ENCODE data around the gene MYT1. TPM values are rescaled to one million over a fixed set of nuclear protein-coding genes. Genes with fewer than 3 reads are reported as not detected.
"Not testable (repeated sequence)": the region's sequence is repeated elsewhere in the genome, so short reads cannot be mapped to it uniquely, and the experiment has no call there.

MYT1 gene
- polyA plus RNA-seq, 4 donors = 0.63 to 0.77 TPM; not detected in 2

- H3K9me3 ChIP-seq (ENCODE audit: control insufficient read depth in 2 of 2, insufficient read depth in 1 of 2, low read depth in 1 of 2, low read length in 1 of 2) = no peaks in the 10 kb centered on the region
- DNase-seq (no peak), FAIRE-seq (no peak)
- no peaks in the 10 kb centered on the region for H3K27me3 ChIP-seq (ENCODE audit: control insufficient read depth in 3 of 3, insufficient read depth in 3 of 3, low read length in 3 of 3)
- peaks cover 5 to 9% (median 6%) of the 10 kb centered on the region in 3 donors for H3K36me3 ChIP-seq (ENCODE audit: control insufficient read depth in 3 of 3, insufficient read depth in 2 of 3, low read depth in 1 of 3, low read length in 3 of 3)
- WGBS, 3 donors = 61 to 73% (median 70%) methylated on average over 9 to 10 of the region's 10 CpGs
- H3K4me3 ChIP-seq (ENCODE audit: low read depth in 1 of 3, low read length in 3 of 3) = no peak overlapping the region
- no peaks in the 10 kb centered on the region for H3K4me1 ChIP-seq (ENCODE audit: control insufficient read depth in 3 of 3, insufficient read depth in 2 of 3, low read depth in 1 of 3, low read length in 2 of 3)
- no peak overlapping the region for H3K27ac ChIP-seq (ENCODE audit: low read depth in 1 of 3, low read length in 2 of 3)
These were observed 113.5 kb downstream of the MYT1 start for GRCh38 chr20:64277571-64278316.

- H3K36me3 ChIP-seq (ENCODE audit: control insufficient read depth in 3 of 3, insufficient read depth in 2 of 3, low read depth in 1 of 3, low read length in 3 of 3) = peaks cover 3 to 5% (median 5%) of the 10 kb centered on the region in 3 donors
- H3K4me3 ChIP-seq (ENCODE audit: low read depth in 1 of 3, low read length in 3 of 3) = no peak overlapping the region
- H3K27me3 ChIP-seq (ENCODE audit: control insufficient read depth in 3 of 3, insufficient read depth in 3 of 3, low read length in 3 of 3) = no peaks in the 10 kb centered on the region
- DNase-seq = no peak
- WGBS, 3 donors = 72 to 86% (median 84%) methylated on average over 4 of the region's 4 CpGs
- no peak overlapping the region for H3K27ac ChIP-seq (ENCODE audit: low read depth in 1 of 3, low read length in 2 of 3)
- FAIRE-seq = no peak
- no peaks in the 10 kb centered on the region for H3K4me1 ChIP-seq (ENCODE audit: control insufficient read depth in 3 of 3, insufficient read depth in 2 of 3, low read depth in 1 of 3, low read length in 2 of 3)
- H3K9me3 ChIP-seq (ENCODE audit: control insufficient read depth in 2 of 2, insufficient read depth in 1 of 2, low read depth in 1 of 2, low read length in 1 of 2) = no peaks in the 10 kb centered on the region
These were observed 114.0 kb downstream of the MYT1 start for GRCh38 chr20:64278317-64278681.

DNA sequence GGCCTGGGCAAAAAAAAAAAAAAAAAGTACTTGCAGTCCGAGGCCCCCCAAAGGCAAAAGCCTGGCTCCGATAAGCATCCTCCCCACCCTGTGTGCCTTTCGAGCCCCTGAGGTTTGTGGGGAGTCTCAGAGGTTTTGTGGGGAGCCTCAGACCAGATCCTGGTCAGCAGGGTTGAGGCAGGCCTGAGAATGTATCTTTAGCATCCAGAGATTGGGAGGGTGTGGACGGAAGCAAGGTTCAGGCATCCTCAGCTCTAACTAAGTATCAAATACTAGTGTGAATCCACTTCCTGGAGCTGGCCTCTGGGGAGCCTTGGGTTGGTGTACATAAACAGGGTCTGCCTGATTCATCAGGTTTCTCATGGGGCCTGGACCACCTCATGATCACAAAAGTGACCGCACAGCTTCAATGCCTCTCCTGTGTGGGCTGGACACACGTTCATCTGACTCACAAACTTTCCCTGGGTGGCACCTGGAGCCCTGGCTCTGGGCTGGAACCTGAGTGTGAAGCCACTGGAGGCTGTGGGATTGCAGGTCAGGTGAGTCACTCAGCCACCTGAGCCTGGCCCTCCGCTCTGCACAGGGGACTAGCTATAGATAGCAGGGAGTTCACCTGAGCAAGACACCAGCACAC is 115.7 kb downstream of the MYT1 start:
- DNase-seq = no peak
- Histone ChIP-seq H3K4me1 (ENCODE audit: control insufficient read depth in 3 of 3, insufficient read depth in 2 of 3, low read depth in 1 of 3, low read length in 2 of 3) (no peaks in the 10 kb centered on the region), H3K9me3 (ENCODE audit: control insufficient read depth in 2 of 2, insufficient read depth in 1 of 2, low read depth in 1 of 2, low read length in 1 of 2) (no peaks in the 10 kb centered on the region), H3K36me3 (ENCODE audit: control insufficient read depth in 3 of 3, insufficient read depth in 2 of 3, low read depth in 1 of 3, low read length in 3 of 3) (peaks cover 0 to 2% (median 0%) of the 10 kb centered on the region in 3 donors), H3K27me3 (ENCODE audit: control insufficient read depth in 3 of 3, insufficient read depth in 3 of 3, low read length in 3 of 3) (no peaks in the 10 kb centered on the region), H3K27ac (ENCODE audit: low read depth in 1 of 3, low read length in 2 of 3) (no peak overlapping the region), H3K4me3 (ENCODE audit: low read depth in 1 of 3, low read length in 3 of 3) (no peak overlapping the region)
- WGBS, 3 donors = 71 to 84% (median 84%) methylated on average over 7 of the region's 7 CpGs
- FAIRE-seq = no peak

- Histone ChIP-seq H3K9me3 (ENCODE audit: control insufficient read depth in 2 of 2, insufficient read depth in 1 of 2, low read depth in 1 of 2, low read length in 1 of 2) (peaks cover 0 to under 1% of the 10 kb centered on the region in 2 donors), H3K27ac (ENCODE audit: low read depth in 1 of 3, low read length in 2 of 3) (no peak overlapping the region), H3K4me1 (ENCODE audit: control insufficient read depth in 3 of 3, insufficient read depth in 2 of 3, low read depth in 1 of 3, low read length in 2 of 3) (no peaks in the 10 kb centered on the region), H3K4me3 (ENCODE audit: low read depth in 1 of 3, low read length in 3 of 3) (no peak overlapping the region), H3K36me3 (ENCODE audit: control insufficient read depth in 3 of 3, insufficient read depth in 2 of 3, low read depth in 1 of 3, low read length in 3 of 3) (peaks cover 0 to 2% (median 0%) of the 10 kb centered on the region in 3 donors), H3K27me3 (ENCODE audit: control insufficient read depth in 3 of 3, insufficient read depth in 3 of 3, low read length in 3 of 3) (no peaks in the 10 kb centered on the region)
- WGBS, 3 donors = 54 to 83% (median 74%) methylated on average over 3 of the region's 3 CpGs
- DNase-seq (no peak), FAIRE-seq (no peak)
These were observed 116.2 kb downstream of the MYT1 start for GRCh38 chr20:64280460-64280843.

DNA sequence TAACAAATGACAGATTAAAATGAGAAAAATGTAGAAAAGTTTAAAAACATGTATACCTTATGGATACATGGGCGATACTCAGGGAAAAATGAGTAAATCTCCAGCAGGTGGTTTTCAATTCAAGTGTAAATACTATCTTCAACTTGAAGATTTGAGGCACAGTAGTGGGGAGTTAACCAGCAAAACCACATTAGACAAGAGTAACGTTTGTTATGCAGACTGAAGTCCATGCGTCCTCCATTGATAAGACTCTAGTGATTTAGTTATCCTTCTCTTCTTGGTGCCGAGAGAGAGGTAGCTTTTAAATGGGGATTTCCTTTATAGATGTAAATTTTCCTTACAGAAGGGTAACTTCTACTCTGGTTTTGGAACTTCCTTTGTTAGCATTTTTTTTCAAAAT is 119.4 kb downstream of the MYT1 start:
- no peak for DNase-seq
- H3K36me3 ChIP-seq (ENCODE audit: control insufficient read depth in 3 of 3, insufficient read depth in 2 of 3, low read depth in 1 of 3, low read length in 3 of 3) = no peaks in the 10 kb centered on the region
- peaks cover 2 to 7% of the 10 kb centered on the region in 2 donors for H3K9me3 ChIP-seq (ENCODE audit: control insufficient read depth in 2 of 2, insufficient read depth in 1 of 2, low read depth in 1 of 2, low read length in 1 of 2)
- H3K4me1 ChIP-seq (ENCODE audit: control insufficient read depth in 3 of 3, insufficient read depth in 2 of 3, low read depth in 1 of 3, low read length in 2 of 3) = no peaks in the 10 kb centered on the region
- no peak overlapping the region for H3K4me3 ChIP-seq (ENCODE audit: low read depth in 1 of 3, low read length in 3 of 3)
- no peak for FAIRE-seq
- H3K27me3 ChIP-seq (ENCODE audit: control insufficient read depth in 3 of 3, insufficient read depth in 3 of 3, low read length in 3 of 3) = no peaks in the 10 kb centered on the region
- H3K27ac ChIP-seq (ENCODE audit: low read depth in 1 of 3, low read length in 2 of 3) = no peak overlapping the region
- WGBS, 3 donors = 19 to 54% (median 41%) methylated on average over 4 of the region's 4 CpGs

DNA sequence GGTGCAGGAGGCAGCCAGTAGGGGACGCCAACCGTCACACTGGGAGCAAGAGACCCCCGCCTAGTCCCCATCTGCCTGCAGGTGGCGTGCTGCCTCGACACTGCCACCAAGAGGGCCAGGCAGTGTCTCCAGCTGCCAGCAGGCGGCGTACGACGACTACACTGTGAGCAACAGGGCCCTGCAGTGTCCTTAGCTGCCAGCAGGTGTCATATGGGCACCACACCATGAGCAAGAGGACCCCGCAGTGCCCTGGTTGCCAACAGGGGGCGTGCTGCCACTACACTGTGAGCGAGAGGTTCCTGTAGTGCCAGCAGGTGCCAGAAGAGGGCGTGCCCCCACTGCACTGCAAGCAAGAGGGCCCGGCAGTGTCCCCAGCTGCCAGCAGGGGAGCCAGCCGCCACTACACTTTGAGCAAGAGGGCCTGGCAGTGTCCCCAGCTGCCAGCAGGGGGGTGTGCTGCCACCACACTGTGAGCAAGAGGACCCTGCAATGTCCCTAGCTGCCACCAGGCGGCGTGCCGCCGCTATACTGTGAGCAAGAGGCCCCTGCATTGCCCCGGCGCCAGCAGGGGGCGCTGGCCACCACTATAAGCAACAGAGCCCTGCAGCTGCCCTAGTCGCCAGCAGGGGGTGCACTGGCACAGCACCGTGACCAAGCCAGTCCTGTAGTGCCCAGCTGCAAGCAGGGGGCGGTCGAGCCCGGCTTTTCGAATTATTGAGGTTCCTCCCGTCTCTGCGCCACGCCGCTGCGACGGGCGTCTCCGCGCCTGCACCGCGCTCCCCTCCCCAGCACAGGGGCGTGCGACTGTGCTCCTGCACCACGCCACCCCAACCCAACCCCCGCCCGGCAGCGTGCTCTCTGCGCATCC is 121.6 kb downstream of the MYT1 start:
- not testable (repeated sequence) for H3K36me3 ChIP-seq (ENCODE audit: control insufficient read depth in 3 of 3, insufficient read depth in 2 of 3, low read depth in 1 of 3, low read length in 3 of 3); H3K27ac ChIP-seq (ENCODE audit: low read depth in 1 of 3, low read length in 2 of 3); H3K9me3 ChIP-seq (ENCODE audit: control insufficient read depth in 2 of 2, insufficient read depth in 1 of 2, low read depth in 1 of 2, low read length in 1 of 2); FAIRE-seq; H3K4me3 ChIP-seq (ENCODE audit: low read depth in 1 of 3, low read length in 3 of 3); H3K27me3 ChIP-seq (ENCODE audit: control insufficient read depth in 3 of 3, insufficient read depth in 3 of 3, low read length in 3 of 3); H3K4me1 ChIP-seq (ENCODE audit: control insufficient read depth in 3 of 3, insufficient read depth in 2 of 3, low read depth in 1 of 3, low read length in 2 of 3)
- 75 to 83% (median 80%) methylated on average over 26 to 46 of the region's 46 CpGs for WGBS, 3 donors
- peak; percentile 32 to 42 for DNase-seq

GRCh38 chr20:64286447-64287263 is 122.4 kb downstream of the MYT1 start:
- 87 to 96% (median 92%) methylated on average over 29 to 30 of the region's 30 CpGs for WGBS, 3 donors
- FAIRE-seq; DNase-seq; H3K27ac ChIP-seq (ENCODE audit: low read depth in 1 of 3, low read length in 2 of 3); H3K9me3 ChIP-seq (ENCODE audit: control insufficient read depth in 2 of 2, insufficient read depth in 1 of 2, low read depth in 1 of 2, low read length in 1 of 2); H3K4me1 ChIP-seq (ENCODE audit: control insufficient read depth in 3 of 3, insufficient read depth in 2 of 3, low read depth in 1 of 3, low read length in 2 of 3); H3K4me3 ChIP-seq (ENCODE audit: low read depth in 1 of 3, low read length in 3 of 3); H3K36me3 ChIP-seq (ENCODE audit: control insufficient read depth in 3 of 3, insufficient read depth in 2 of 3, low read depth in 1 of 3, low read length in 3 of 3); H3K27me3 ChIP-seq (ENCODE audit: control insufficient read depth in 3 of 3, insufficient read depth in 3 of 3, low read length in 3 of 3): not testable (repeated sequence)

DNA sequence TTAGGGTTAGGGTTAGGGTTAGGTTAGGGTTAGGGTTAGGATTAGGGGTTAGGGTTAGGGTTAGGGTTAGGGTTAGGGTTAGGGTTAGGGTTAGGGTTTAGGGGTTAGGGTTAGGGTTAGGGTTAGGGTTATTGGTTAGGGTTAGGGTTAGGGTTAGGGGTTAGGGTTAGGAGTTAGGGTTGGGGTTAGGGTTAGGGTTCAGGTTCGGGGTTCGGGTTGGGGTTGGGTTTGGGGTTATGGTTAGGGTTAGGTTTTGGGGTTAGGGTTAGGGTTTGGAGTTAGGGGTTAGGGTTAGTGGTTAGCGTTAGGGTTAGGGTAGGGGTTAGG is 123.0 kb downstream of the MYT1 start:
- not testable (repeated sequence) for H3K4me3 ChIP-seq (ENCODE audit: low read depth in 1 of 3, low read length in 3 of 3); H3K27ac ChIP-seq (ENCODE audit: low read depth in 1 of 3, low read length in 2 of 3); H3K4me1 ChIP-seq (ENCODE audit: control insufficient read depth in 3 of 3, insufficient read depth in 2 of 3, low read depth in 1 of 3, low read length in 2 of 3); DNase-seq; FAIRE-seq; H3K27me3 ChIP-seq (ENCODE audit: control insufficient read depth in 3 of 3, insufficient read depth in 3 of 3, low read length in 3 of 3); H3K9me3 ChIP-seq (ENCODE audit: control insufficient read depth in 2 of 2, insufficient read depth in 1 of 2, low read depth in 1 of 2, low read length in 1 of 2); H3K36me3 ChIP-seq (ENCODE audit: control insufficient read depth in 3 of 3, insufficient read depth in 2 of 3, low read depth in 1 of 3, low read length in 3 of 3)
- 92 to 97% (median 92%) methylated on average over 2 to 3 of the region's 3 CpGs for WGBS, 3 donors

All from small intestine (tissue), 7 donors.